ENCODE measurements around the gene LRRTM4.

DNA sequence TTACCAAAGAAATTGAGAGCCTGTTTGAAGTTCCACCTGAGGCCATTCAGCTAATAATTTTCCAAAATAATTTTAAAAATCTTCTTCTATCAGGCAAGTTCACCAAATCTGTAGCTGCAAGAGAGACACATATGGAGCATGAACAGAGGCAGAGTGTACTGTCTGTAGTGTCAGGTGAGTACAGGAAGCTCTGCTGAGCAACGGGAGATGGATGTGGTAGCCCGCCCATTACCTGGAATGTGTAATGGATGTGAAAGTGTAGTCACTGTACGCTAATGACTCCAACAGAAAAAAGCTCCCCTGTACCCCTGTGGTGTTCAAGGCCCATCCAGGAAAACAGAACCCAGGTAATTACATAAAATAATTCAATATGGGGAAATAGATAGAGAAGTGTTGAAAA is 311.5 kb downstream of the LRRTM4 start:
- TF ChIP-seq, protein P1, sequence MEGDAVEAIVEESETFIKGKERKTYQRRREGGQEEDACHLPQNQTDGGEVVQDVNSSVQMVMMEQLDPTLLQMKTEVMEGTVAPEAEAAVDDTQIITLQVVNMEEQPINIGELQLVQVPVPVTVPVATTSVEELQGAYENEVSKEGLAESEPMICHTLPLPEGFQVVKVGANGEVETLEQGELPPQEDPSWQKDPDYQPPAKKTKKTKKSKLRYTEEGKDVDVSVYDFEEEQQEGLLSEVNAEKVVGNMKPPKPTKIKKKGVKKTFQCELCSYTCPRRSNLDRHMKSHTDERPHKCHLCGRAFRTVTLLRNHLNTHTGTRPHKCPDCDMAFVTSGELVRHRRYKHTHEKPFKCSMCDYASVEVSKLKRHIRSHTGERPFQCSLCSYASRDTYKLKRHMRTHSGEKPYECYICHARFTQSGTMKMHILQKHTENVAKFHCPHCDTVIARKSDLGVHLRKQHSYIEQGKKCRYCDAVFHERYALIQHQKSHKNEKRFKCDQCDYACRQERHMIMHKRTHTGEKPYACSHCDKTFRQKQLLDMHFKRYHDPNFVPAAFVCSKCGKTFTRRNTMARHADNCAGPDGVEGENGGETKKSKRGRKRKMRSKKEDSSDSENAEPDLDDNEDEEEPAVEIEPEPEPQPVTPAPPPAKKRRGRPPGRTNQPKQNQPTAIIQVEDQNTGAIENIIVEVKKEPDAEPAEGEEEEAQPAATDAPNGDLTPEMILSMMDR (IDR thresholded peaks at IDR 0.05): no peak
- TF ChIP-seq, protein P2, sequence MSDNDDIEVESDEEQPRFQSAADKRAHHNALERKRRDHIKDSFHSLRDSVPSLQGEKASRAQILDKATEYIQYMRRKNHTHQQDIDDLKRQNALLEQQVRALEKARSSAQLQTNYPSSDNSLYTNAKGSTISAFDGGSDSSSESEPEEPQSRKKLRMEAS (IDR thresholded peaks at IDR 0.05; ENCODE audit: low read depth): no peak
- TF ChIP-seq POLR2AphosphoS5 (IDR thresholded peaks at IDR 0.05; ENCODE audit: low read depth, low read length): no peak
- TF ChIP-seq, protein P3, sequence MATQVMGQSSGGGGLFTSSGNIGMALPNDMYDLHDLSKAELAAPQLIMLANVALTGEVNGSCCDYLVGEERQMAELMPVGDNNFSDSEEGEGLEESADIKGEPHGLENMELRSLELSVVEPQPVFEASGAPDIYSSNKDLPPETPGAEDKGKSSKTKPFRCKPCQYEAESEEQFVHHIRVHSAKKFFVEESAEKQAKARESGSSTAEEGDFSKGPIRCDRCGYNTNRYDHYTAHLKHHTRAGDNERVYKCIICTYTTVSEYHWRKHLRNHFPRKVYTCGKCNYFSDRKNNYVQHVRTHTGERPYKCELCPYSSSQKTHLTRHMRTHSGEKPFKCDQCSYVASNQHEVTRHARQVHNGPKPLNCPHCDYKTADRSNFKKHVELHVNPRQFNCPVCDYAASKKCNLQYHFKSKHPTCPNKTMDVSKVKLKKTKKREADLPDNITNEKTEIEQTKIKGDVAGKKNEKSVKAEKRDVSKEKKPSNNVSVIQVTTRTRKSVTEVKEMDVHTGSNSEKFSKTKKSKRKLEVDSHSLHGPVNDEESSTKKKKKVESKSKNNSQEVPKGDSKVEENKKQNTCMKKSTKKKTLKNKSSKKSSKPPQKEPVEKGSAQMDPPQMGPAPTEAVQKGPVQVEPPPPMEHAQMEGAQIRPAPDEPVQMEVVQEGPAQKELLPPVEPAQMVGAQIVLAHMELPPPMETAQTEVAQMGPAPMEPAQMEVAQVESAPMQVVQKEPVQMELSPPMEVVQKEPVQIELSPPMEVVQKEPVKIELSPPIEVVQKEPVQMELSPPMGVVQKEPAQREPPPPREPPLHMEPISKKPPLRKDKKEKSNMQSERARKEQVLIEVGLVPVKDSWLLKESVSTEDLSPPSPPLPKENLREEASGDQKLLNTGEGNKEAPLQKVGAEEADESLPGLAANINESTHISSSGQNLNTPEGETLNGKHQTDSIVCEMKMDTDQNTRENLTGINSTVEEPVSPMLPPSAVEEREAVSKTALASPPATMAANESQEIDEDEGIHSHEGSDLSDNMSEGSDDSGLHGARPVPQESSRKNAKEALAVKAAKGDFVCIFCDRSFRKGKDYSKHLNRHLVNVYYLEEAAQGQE (IDR thresholded peaks at IDR 0.05; ENCODE audit: low read depth, low read length): no peak
- TF ChIP-seq, protein P4, sequence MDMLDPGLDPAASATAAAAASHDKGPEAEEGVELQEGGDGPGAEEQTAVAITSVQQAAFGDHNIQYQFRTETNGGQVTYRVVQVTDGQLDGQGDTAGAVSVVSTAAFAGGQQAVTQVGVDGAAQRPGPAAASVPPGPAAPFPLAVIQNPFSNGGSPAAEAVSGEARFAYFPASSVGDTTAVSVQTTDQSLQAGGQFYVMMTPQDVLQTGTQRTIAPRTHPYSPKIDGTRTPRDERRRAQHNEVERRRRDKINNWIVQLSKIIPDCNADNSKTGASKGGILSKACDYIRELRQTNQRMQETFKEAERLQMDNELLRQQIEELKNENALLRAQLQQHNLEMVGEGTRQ (IDR thresholded peaks at IDR 0.05; ENCODE audit: borderline replicate concordance, low read depth, low read length): no peak
- no peak for TF ChIP-seq JUND (IDR thresholded peaks at IDR 0.05)

Data from SK-N-SH (cell line).